Activated CD8-positive, alpha-beta memory T cell treated with anti-CD3 and anti-CD28 coated beads for 24 hours (primary cell): ENCODE data around the gene EFCAB6.

Experiments
- DNase-seq: peaks from one replicate; pipeline ENCODE4 v3.0.0-alpha.2; 2020

The EFCAB6 gene

DNA sequence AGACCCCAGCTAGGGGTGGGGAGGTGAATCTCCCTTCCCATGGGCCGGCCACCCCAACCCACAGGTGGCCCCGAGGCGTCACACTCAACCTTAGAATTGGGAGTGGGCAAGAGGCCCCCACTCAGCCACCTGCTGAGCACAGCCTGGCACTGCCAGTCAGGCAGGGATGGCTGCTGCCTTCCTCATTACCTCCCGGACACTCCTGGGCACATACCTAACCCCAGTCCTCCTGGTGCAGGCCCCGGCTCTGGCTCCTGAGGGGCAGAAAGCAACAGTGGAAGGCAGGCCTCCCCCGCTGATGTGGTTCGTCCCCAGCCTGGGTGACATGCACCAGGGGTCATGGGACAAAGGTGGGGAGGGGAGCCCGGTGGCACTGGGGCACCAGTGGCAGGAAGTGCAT, 296.7 kb downstream of the EFCAB6 start:
- DNase-seq, result no peak

DNA sequence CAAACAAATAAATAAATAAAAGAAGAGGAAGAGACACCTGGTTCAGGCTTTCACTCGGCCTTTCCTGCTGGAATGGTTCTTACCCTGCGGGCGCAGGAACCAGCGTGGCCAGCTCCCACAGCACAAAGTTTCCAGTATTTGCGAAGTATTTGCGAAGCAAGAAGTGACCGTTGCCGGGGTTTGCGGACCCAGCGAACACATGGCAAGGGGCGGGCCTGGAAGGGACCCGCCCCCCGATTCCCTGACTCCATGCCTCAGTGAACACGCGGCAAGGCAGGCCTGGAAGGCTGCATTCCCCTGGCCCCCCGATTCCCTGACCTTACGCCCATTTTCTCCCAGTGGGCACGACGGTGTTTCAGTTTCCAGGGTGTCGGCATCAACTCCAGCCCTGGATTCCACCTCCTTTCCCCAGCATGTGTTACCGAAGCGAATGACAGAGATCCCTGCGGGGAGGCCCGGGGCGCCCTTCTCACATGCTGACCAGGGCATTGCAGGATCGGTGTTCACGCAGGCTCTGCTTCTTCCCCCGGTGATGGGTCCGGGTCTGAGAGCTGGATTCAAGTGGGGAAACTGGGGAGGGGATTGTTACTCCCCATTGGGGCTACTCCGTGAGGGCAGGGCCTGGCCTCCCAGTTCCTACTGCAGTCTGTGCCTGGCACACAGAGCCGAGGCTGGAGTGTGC, 297.5 kb downstream of the EFCAB6 start:
- DNase-seq, result no peak

DNA sequence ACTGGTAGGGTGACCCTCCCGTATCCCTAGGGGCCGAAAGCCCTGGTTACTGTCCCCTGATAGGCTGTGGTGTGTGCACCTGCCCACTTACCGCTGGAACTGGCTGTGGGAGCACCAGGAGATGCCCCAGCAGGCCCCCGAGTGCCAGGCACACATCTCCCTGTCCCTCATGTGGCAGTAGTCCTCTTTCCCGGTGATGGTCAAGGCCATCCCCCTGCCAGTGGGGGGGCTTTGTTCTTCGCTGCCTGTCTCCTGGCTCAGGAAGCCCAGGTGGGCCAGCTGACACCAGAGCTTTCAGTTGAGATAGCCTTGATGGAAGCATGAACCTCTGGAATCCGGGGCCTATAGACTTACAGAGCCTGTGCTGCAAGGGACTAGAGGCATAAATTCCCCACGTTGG, 299.8 kb downstream of the EFCAB6 start:
- no peak for DNase-seq

DNA sequence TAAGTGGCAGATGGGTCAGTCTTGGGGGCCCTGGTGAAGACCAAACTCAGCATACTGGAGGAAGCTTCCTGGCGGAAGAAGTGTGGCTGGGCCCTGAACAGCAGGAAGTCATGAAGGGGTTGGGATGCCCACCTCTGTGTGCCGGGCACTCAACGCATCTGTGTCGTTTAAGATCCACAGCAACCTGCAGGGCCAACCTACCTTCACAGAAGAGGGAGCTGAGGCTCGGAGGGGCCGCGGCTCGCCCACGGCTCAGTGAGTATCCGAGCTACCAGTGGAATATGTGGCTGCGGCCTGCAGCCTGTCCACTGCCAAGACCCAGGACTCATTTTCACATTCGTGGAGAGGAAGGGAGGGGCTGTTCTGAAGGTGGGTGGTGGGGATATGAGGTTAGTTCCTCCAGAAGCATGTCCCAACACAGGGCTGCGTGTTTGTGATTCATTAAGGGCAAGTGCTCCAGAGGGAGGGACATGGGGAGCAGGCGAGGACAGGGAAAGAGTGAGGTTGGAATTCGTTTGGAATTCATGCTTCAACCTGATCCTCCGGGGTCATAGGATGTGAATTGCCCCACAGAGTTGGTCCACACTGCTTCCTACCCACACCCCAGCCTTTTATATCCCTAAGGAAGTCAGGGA, 300.7 kb downstream of the EFCAB6 start:
- DNase-seq, result no peak

DNA sequence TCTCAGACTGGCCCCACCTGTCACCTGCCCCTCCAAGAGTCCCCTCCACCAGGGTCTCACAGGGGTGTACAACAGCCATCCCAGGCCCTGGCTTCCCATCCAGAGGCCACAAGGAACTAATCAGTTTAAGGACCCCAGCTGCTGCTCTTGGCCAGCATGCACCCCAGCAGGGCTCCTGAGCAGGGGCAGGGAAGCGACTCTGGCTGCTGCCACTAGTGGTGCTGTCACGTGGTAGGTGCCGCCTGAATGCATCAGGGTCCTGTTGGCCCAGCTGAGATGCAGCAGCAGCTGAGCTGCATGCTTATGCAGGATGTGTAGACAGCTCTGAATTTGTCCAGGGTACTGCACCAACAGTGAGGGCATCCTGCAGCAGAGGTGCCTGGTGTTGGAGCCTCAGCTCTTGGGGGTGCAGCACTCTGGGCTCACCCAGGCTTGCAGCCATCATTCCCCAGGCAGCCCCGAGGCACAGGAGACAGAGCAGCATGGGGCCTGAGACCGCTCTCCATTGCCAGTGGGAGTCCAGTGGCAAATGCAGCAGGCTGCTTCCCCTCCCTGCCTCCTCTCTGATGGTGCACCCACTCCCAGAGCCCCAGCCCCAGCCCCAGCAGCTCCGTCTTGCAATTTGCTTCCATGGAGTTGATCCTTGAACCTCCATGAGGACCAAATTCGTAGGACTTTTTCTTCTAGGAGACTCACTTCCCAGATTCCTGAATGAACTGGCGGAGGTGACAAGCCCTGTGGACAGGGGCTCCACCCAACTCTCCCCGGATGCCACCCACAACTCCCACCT, 301.6 kb downstream of the EFCAB6 start:
- DNase-seq, result no peak

DNA sequence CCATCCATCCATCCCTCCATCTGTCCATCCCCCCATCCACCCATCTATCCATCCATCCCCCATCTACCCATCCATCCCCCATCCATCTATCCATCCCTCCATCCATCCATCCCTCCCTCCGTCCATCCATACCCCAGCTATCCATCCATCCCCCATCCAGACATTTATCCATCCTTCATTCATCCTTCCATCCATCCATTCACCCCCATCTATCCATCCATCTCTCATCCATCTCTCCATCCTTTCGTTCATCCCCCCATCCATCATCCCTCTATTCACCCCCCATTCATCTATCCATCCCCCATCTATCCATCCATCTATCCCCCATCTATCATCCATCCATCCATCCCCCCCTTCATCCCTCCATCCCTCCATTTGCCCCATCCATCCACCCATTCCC, 302.8 kb downstream of the EFCAB6 start:
- DNase-seq, result no peak

DNA sequence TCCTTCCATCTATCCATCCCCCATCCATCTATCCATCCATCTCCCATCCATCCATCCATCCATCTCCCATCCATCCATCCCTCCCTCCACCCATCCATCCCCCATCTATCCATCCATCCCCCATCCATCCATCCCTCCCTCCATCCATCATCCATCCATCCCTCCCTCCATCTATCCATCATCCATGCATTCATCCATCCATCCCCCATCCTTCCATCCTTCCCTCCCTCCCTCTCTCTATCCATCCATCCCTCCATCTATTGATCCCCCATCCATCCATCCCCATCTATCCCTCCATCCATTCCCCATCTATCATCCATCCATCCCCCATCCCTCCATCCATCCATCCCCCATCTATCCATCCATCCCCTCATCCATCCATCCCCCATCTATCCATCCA, 303.6 kb downstream of the EFCAB6 start:
- no peak for DNase-seq

DNA sequence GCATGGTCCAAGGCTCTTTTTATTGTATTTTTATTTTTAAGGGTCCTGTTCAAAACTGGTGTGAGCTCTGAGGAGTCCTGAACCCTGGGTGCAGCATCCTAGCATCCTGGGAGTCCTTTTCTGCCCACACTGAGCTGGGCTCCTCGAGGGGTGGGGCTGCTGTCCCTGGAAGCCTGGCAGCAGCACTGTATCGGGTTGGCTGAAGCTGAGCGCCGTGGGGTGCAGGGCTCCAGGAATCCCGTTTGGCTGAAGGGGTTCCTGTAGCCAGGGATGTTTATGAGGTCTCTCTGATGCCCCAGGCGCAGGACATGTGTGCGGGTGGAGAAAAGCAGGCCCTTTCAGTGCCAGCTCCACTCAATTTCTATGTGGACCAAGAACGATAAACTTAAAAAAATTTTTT, 304.9 kb downstream of the EFCAB6 start:
- DNase-seq, result no peak

DNA sequence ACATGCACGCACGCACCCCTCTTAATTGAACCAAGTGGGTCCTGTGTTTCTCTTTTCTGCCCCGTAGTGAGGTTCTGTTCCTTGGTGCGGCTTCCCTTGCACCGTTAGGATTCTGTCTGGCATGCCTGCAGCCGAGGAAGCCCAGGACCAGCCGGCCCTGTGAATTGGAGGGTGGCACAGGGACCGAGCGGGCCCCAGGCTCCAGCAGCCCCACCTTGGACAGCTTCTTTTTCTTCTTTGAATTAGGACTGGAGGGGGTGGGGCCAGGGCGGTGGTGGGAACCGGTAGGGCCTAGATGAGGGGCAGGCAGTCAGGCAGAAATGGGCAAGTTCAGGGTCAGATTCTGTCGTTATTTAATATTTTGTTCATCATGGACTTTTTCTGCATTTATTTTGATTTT, 305.6 kb downstream of the EFCAB6 start:
- no peak for DNase-seq

DNA sequence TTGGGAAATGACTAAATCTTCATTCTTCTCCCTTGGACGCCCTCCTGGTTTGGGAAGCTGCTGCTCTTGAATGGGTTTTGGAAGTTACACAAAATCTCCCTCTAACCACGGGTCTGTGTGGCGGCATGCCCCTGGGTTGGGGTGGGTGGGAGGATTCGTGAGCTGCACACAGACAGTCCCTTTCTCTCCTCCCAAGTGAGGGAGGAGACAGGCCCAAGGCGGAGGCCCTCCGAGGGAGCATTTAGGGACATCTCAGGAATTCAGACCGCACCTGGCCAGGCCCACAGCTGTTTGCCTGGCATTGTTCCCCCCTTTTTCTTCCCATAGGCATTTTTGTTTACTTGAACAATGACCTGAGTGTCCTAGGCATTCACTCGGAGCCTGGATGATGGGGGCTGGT, 306.2 kb downstream of the EFCAB6 start:
- no peak for DNase-seq

DNA sequence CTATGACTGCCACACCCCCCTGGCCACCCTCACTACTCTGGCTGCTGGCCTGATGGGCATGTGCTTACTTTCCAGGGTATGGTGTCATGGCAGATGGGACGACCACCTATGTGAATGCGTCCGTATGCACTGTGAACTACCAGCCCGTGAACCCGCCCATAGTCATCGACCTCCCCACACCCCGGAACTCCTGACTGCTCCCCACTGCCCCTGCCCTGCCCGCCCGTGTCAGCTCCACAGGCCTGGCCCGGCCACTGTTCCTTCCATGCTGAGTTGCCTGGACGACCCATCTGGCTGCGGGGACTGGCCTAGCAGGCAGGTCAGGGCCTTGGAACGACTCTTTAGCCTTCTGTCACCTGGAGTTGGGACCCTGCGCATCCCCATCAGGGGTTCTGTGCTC, 306.7 kb downstream of the EFCAB6 start:
- DNase-seq, result no peak

DNA sequence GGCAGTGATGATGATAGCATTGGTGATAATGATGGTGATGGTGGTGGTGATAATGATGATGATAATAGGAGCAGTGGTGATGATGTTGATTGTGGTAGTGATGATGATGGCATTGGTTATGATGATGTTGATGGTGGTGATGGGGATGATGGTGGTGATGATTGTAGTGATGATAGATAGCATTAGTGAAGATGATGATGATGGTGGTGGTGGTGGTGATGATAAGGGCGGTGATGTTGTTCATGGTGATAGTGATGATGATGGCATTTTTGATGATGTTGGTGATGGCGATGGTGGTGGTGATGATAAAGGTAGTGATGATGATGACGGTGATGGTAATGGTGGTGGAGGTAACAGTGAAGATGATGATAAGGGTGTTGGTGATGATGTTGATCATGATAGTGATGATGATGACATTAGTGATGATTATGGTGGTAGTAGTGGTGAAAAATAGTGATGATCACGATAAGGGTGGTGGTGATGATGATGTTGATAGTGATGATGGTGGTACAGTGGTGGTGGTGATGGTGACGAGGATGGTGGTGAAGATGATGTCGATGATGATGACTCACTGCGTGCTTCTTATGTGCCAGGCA, 307.3 kb downstream of the EFCAB6 start:
- DNase-seq, result no peak

DNA sequence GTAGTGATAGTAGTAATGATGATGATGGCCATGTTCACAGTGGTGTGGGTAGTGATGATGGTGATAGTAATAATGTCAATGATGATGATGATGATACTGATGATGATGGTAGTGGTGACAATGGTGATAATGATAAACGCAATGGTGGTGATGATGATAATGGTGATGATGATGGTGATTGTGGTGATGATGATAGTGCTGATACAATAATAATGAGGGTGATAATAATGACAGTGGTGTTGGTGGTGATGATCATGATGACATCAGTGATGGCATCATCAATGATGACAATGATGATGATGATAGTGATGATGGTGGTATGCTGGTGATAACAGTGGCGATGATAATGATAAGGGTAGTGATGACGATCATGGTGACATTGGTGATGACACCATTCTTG, 308.0 kb downstream of the EFCAB6 start:
- no peak for DNase-seq

DNA sequence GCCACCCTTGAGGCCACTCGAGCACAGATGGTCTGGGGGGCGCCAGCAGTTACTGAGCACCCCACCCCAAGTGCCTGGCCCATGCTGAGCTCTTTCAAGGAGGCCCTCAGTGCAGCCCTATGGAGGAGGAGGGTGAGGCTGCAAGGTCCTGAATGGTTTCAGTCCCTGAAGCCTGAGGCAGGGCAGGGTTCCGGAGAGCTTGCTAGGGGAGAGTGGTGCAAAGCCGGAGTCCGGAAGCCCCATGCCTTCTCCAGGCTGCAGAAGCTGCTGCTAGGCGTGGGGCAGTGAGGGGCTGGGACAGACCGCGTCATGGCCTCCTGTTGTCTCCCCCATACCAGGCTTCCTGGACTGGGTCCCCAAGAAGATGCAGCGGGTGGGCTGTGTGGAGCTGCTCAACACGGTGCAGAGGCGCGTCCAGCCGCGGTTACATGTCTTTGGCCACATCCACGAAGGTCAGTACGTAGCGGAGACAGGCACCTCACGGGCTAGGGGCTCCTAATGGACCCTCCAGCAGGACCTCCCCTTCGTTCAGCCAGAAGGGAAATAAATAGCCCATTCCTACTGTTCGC, 309.7 kb downstream of the EFCAB6 start:
- DNase-seq, result no peak

DNA sequence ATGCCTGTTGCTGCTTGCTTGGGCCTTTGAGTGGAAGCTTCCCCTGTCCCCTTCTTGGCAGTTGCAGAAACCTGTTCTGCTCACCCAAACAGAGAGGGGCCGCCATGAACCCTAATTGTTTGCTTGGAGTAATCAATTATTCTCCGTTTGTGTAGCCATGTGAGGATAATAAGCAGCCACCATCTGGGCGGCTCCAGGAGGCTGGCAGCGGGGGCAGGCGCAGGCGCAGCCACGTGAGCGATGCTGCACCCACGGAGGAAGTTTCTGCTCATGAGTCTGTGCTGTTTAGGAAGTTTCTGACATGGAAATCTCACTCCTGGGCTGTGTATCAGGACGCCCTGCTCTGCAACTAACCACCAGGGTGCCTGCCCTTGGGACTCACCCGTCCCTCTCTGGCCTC, 310.2 kb downstream of the EFCAB6 start:
- DNase-seq, result no peak

DNA sequence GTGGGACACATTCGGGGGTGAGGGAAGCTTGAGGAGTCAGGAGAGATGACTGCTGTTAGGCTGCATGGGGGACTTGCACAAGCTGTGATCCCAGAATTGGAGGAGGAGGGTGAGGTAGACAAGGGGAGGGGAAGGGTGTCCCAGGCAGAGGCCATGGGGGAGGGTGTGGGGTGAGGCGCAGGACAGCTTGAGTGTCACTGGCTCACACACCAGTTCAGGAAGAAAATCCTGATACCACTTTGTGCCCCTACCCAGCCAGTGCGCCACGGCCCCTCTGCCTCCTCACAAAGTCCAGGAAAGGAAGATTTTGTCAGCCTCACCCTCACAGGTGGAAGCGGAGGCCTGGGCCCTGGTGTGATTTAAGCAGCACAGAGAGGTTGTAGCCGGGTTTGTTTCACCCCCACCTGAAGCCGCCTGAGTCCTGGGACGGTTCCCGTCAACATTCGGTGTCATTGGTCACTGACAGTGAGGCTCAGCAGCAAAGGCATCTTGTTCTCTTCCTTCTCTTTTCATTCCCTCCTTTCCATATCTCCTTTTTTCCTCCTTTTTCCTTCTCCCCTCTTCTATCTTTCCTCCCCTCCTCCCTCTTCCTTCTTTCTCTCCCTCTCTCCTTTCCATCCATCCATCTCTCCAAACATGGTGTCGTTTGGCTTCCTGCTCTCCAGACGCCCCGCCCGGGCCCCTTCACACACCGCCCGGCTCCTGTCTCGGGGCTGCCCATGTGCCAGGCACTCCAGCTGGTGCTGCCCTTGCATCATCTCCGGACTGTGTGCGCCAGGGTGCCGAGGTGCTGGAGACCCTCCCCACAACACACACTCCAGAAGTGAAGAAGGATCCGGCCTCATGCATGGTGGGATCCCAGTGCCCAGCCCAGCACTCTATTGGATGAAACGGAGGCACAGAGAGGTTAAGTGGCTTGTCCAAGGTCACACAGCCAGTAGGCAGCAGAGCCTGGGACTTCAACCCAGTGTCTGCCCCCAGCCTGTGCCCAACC, 311.0 kb downstream of the EFCAB6 start:
- no peak for DNase-seq

DNA sequence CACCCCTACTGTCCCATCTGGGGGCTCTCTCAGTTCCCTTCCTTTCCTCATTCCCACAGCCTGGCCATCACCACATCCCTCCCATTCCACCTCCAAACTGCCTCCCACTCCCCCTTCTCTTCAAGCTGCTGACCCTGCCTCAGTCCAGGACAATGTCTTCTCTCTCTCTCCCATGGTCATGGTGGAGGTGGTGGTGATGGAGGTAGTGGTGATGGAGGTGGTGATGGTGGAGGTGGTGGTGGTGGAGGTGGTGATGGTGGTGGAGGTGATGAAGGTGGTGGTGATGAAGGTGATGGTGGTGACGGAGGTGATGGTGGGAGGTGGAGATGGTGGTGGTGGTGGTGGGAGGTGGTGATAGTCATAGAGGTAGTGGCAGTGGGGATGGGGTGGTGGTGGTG, 313.2 kb downstream of the EFCAB6 start:
- DNase-seq, result no peak

DNA sequence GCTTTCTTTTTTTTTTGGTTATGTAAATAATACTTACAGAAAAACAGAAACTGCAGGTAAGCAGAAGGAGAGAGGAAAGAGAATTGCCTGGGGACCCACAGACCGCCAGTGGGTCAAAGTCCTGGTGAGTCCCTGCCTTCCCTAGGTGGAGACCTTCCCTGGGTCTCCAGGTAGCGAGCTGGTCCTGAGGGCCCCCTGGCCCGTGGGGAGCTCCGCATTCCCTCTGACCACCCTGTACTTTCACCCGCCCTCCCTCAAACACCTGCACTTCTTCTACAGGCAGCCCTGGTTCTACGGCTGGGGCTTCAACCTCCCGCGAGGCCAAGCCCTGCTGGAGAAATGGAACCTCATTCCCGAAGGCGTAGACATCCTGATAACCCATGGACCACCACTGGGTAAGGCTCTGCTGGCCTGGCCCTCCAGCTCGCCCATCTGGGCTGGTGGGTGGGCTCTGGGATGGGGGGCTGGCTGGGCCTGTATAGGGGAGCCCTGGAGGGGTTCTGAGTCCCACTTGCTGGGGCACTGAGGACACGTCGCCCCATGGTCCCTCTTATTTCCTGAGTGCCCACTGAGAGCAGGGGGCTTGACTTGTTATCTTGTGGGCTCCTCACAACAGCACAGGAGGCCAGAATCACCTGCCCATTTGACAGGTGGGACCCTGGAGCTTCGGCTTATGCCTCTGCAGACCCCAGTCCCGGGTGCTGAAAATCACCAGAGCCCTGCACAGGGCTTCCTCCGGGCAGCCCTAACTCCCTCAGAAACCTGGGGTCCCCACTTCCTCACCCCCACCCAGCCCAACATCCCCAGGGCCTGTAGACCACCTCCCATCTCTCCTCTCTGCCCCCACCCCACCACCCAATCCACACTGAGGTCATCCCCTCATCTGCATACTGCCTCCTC, 313.9 kb downstream of the EFCAB6 start:
- no peak for DNase-seq

DNA sequence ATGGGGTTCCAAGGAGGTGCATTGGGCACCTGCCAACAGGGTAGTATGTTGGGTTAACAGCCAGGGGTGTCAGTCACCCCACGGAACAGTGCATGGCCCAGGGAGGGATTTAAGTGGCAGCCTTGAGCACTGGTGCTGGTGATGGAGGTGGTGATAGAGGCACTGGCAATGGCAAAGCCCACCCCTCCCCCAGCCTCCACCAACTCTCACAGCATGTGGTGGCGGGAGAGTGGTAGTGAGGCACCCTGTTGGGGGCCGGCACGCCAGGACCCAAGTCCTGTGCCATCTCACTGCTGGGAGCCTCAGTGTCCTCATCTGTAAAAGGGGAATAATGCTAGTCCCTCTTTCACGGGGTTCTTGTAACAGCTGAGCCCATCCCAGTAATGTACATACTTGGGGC, 318.8 kb downstream of the EFCAB6 start:
- no peak for DNase-seq

DNA sequence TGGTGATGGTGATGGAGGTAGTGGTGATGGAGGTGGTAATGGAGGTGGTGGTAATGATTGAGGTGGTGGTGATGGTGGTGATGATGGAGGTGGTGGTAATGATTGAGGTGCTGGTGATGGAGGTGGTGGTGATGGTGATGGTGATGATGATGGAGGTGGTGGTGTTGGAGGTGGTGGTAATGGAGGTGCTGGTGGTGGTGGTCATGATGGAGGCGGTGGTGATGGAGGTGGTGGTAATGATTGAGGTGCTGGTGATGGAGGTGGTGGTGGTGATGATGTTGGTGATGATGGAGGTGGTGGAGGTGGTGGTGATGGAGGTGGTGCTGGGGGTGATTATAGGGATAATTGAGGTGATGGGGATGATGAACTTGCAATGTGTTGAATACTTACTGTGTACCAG, 320.4 kb downstream of the EFCAB6 start:
- no peak for DNase-seq

DNA sequence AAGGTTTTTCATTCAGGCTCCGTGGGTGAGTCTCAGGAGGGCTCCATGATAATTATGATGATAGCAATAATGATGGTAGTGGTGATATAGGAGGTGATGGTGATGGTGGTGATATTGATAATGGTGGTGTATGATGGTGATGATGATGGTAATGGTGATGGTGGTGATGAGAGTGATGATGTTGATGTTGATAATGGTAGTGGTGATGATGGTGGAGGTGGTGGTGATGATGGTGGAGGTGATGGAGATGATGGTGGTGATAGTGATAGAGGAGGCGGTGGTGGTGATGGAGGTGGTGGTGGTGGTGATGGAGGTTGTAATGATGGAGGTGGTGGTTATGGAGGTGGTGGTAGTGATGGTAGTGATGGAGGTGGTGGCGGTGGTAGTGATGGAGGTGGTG, 320.9 kb downstream of the EFCAB6 start:
- no peak for DNase-seq
